CD4-positive, alpha-beta T cell (primary cell): ENCODE data around the gene OR4F17. TPM values are rescaled to one million over a fixed set of nuclear protein-coding genes. Genes with fewer than 3 reads are reported as not detected.
"Not testable (repeated sequence)": the region's sequence is repeated elsewhere in the genome, so short reads cannot be mapped to it uniquely, and the experiment has no call there.

Experiments used
- ATAC-seq: fragments of 200-7000 bp; cut with Tn5 transposase; one replicate; pipeline ENCODE4 v1.10.0; 2022; ENCODE audit warnings: mild to moderate bottlenecking; ENCODE audit not compliant: poor library complexity
- CTCF ChIA-PET: fragments of 350-600 bp; sonication (Branson Sonifier 250); formaldehyde crosslinking; loops from one replicate; lab custom pipeline; 2021; ENCODE audit warnings: antibody characterized with exemption, inconsistent platforms; lab: Charles Lee
- POLR2A ChIA-PET: fragments of 350-600 bp; sonication (Branson Sonifier 250); formaldehyde crosslinking; loops from one replicate; lab custom pipeline; 2021; ENCODE audit warnings: antibody characterized with exemption, inconsistent platforms; lab: Charles Lee
- DNase-seq, 14 experiments: peaks; one replicate each; pipeline ENCODE4 v3.0.0-alpha.2; 2013 to 2020; ENCODE audit warnings: mixed read lengths in 2 of 14
- H3K27ac ChIP-seq, 2 donors: one replicate each; pipeline versions ENCODE4 v1.5.1 to v1.7.0; 2013; ENCODE audit warnings: low read length in 2 of 2, low read depth in 1 of 2, mild to moderate bottlenecking in 1 of 2
- H3K27me3 ChIP-seq, 2 experiments: 1 replicate in 1 of 2; 2 replicates in 1 of 2; pipeline versions ENCODE4 v1.6.1 to v1.7.0; 2013; ENCODE audit warnings: low read length in 2 of 2, control low read depth in 1 of 2, mild to moderate bottlenecking in 1 of 2, moderate library complexity in 1 of 2; ENCODE audit not compliant: insufficient read depth in 2 of 2, control insufficient read depth in 1 of 2
- H3K36me3 ChIP-seq: one replicate; pipeline ENCODE4 v1.6.1; 2013; ENCODE audit warnings: low read length, control low read depth; ENCODE audit not compliant: insufficient read depth
- H3K4me1 ChIP-seq: one replicate; pipeline ENCODE4 v1.6.1; 2013; ENCODE audit warnings: low read length, control low read depth; ENCODE audit not compliant: insufficient read depth
- H3K4me3 ChIP-seq: one replicate; pipeline ENCODE4 v1.5.1; 2013; ENCODE audit warnings: mild to moderate bottlenecking, low read length, moderate library complexity
- H3K9me3 ChIP-seq, 2 experiments: 1 replicate in 1 of 2; 2 replicates in 1 of 2; pipeline versions ENCODE4 v1.6.1 to v1.7.0; 2013; ENCODE audit warnings: low read length in 2 of 2, mild to moderate bottlenecking in 2 of 2, control low read depth in 1 of 2, moderate library complexity in 1 of 2; ENCODE audit not compliant: control insufficient read depth in 1 of 2, insufficient read depth in 1 of 2
- H3K27ac Mint-ChIP-seq: one replicate; pipeline ENCODE4 v1.8.0; 2020; ENCODE audit warnings: mixed read lengths
- H3K27me3 Mint-ChIP-seq: one replicate; pipeline ENCODE4 v1.8.0; 2021; ENCODE audit warnings: mixed read lengths
- H3K36me3 Mint-ChIP-seq: one replicate; pipeline ENCODE4 v1.8.0; 2021; ENCODE audit warnings: low read depth, mixed read lengths
- H3K4me1 Mint-ChIP-seq: one replicate; pipeline ENCODE4 v1.8.0; 2021; ENCODE audit warnings: low read depth, mixed read lengths
- H3K4me3 Mint-ChIP-seq: one replicate; pipeline ENCODE4 v1.8.0; 2020; ENCODE audit warnings: mild to moderate bottlenecking, mixed read lengths
- H3K9me3 Mint-ChIP-seq: one replicate; pipeline ENCODE4 v1.8.0; 2020; ENCODE audit warnings: mixed read lengths
- intact Hi-C, 2 experiments: fragments of 100-400 bp; cut with DNase I in 1 of 2; cut with micrococcal nuclease in 1 of 2; formaldehyde crosslinking; loops; one replicate each; pipeline versions ENCODE4 v1.15.1 to v1.9.0; 2023 to 2025; cut with DNase I, micrococcal nuclease
- total RNA-seq, 174 experiments: library from RNA in 2 of 174; stranded (reverse) in 2 of 174; gene quantifications; one replicate each; pipeline ENCODE4 v1.2.3 and lab custom pipeline; 2021 to 2026

OR4F17 gene
- total RNA-seq, 2 experiments from 2014 or later = not detected

DNA sequence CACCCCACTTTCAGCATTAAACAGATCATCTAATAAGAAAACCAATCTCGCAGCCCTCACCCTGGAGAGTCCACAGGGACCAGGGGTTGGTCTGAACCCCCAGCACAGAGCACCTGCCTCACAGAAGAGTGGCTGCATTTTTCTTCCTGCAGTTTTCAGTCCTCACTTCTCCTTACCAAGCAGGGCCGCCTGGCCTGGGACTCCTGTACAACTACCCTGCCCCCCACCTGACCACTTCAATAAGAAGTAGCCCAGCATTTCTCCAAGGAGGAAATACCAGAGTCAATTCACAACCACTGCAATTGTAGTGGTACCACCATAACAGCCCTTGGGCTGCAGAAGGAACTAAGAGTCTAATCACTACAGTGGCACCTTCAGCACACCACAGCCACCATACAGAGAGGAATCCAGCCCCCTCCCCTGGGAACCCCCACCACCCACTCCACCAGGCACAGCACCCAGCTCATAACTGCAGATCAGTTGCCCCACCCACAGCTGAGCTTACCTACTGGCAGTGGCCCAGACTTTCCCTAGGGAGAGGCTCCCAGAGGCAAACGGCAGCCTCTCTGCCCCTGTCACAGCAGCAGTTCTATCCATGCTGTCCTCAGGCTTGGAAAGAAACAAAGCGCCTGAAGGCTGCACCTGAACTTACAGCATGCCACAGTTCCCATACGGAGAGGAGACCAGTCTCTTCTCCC, 13.7 kb downstream of the OR4F17 start:
- H3K9me3 ChIP-seq, H3K27me3 ChIP-seq, H3K27me3 Mint-ChIP-seq, H3K36me3 ChIP-seq, H3K9me3 Mint-ChIP-seq, H3K27ac ChIP-seq, H3K4me3 ChIP-seq, H3K4me3 Mint-ChIP-seq, DNase-seq, ATAC-seq, intact Hi-C loops, H3K27ac Mint-ChIP-seq, CTCF ChIA-PET, H3K4me1 ChIP-seq, H3K4me1 Mint-ChIP-seq, POLR2A ChIA-PET, H3K36me3 Mint-ChIP-seq: not testable (repeated sequence)

Other genes with a start within 250 kb of the OR4F17 start
- gene PLPP2, start 184.3 kb downstream of the OR4F17 start, total RNA-seq = under 1 TPM in 1 of 2 experiments, not detected in 1; 0.64 TPM
- 10 to 100 TPM in 1 of 2 experiments, 1 to 10 TPM in 1; 9.5 to 11.5 TPM for gene MIER2, start 237.7 kb downstream of the OR4F17 start, total RNA-seq